Measurements from ENCODE around the gene NSD2.

NSD2 gene

GRCh38 chr4:1945124-1945895 lies 74.1 kb downstream of the NSD2 start:
- DNase-seq, result no peak

GRCh38 chr4:1945912-1946311 lies 74.7 kb downstream of the NSD2 start:
- no peak for DNase-seq

GRCh38 chr4:1948232-1948631 lies 77.0 kb downstream of the NSD2 start:
- DNase-seq, result no peak

- DNase-seq, result no peak
Observed at GRCh38 chr4:1948892-1949436, 77.8 kb downstream of the NSD2 start.

GRCh38 chr4:1950369-1950768 lies 79.2 kb downstream of the NSD2 start:
- no peak for DNase-seq

GRCh38 chr4:1952058-1952700 lies 81.0 kb downstream of the NSD2 start:
- no peak for DNase-seq

GRCh38 chr4:1952719-1953118 lies 81.5 kb downstream of the NSD2 start:
- no peak for DNase-seq

- DNase-seq, result no peak
Observed at GRCh38 chr4:1953335-1953734, 82.1 kb downstream of the NSD2 start.

- no peak for DNase-seq
Observed at GRCh38 chr4:1956631-1957030, 85.4 kb downstream of the NSD2 start.

- DNase-seq, result no peak
Observed at GRCh38 chr4:1958276-1959103, 87.3 kb downstream of the NSD2 start.

GRCh38 chr4:1959104-1959384 lies 87.9 kb downstream of the NSD2 start:
- DNase-seq, result no peak

GRCh38 chr4:1960170-1960825 lies 89.1 kb downstream of the NSD2 start:
- no peak for DNase-seq

- DNase-seq, result no peak
Observed at GRCh38 chr4:1961038-1961437, 89.8 kb downstream of the NSD2 start.

GRCh38 chr4:1961563-1961962 lies 90.4 kb downstream of the NSD2 start:
- DNase-seq, result no peak

- DNase-seq, result no peak
Observed at GRCh38 chr4:1962980-1963379, 91.8 kb downstream of the NSD2 start.

GRCh38 chr4:1964443-1964842 lies 93.2 kb downstream of the NSD2 start:
- no peak for DNase-seq

GRCh38 chr4:1964971-1965370 lies 93.8 kb downstream of the NSD2 start:
- no peak for DNase-seq

GRCh38 chr4:1967512-1968149 lies 96.4 kb downstream of the NSD2 start:
- DNase-seq, result no peak

- DNase-seq, result no peak
Observed at GRCh38 chr4:1968686-1969295, 97.6 kb downstream of the NSD2 start.

- no peak for DNase-seq
Observed at GRCh38 chr4:1969928-1970723, 98.9 kb downstream of the NSD2 start.

- no peak for DNase-seq
Observed at GRCh38 chr4:1970926-1971325, 99.7 kb downstream of the NSD2 start.
